NCI-H1694 treated with DMSO at 0.1 percent for 48 hours (cell line): Measurements from ENCODE around the gene FUT3.
"Not testable (repeated sequence)": the region's sequence is repeated elsewhere in the genome, so short reads cannot be mapped to it uniquely, and the experiment has no call there.

Experiments used
- DNase-seq: peaks from one replicate; lab custom pipeline; 2025; lab: John Stamatoyannopoulos, UW

FUT3 gene

DNA sequence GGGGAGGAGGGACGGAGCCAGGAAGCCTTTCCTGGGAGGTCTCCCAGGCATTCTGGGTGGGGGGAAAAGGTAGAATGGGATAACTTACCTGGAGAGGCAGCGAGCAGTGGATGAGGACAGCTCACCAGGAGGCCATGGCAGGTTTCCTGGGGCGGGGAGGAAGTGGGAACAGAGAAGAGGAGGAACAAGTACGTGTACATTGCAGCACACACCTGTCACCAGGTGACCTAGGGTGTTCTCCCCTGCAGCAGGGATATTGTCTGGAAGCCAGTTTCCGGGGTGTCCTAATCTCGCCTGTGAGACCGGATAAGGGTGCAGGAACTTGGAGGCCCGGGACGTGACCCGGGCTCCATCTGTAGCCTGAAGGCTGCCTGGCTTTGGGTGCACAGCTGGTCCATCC lies at the start of gene FUT3:
Gene FUT3 (minus strand): TSS at position 148 of the 400 bp plus-strand sequence.
- no peak for DNase-seq

DNA sequence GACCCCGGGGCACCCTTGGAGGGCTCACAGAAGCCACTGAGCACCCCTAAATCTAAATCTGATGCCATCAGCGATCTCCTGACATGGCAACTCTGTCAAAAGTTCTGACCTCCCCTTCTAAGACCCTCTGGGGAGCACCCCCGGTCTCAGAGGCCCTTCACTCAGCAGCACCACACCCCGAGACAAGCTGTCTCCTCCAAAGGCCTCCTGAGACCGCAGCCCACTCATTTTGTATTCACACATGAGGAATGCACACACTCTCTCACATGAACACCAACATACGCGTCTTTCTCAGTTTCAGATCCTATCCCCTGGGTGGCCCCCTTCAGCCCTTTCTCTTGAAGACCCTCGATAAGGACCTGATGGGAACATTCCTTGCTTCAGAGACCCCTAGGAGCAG lies 49.7 kb upstream of the FUT3 start:
- DNase-seq, result no peak

DNA sequence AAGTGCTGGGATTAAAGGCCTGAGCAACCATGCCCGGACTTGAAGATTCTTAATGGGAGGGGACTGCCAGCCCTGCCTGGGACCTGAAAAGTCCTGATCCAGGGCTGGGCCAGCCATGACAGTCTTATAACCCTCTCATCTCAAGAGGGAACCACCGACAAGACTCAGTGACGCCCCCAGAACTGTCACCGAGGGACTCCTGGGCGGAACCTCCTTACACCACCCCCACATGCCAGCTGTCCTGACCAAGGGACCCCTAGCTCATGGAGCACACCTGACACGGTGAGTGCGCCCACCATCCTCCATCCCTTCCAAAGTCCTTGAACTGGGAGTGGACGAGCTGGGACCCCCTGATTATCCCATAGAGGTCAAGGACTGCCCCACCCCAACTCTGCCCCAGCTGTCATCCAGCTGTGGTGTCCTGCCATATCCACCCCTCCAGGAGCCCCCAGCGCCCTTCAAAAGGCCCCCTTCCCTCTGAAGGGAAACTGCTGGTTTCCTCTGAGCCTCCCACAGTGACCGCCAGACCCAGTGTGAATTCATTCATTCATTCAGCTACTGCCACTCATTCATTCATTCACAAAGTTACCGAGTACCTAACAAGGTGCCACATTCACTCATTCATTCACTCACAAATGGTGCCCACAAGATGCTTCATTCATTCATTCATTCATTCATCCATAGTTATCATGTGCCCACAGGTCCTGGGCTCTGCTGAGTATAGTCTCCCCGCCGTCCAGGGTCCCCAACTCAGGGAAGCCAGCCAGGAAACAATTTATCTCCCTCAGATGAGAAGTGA lies 48.7 kb upstream of the FUT3 start:
- no peak for DNase-seq

DNA sequence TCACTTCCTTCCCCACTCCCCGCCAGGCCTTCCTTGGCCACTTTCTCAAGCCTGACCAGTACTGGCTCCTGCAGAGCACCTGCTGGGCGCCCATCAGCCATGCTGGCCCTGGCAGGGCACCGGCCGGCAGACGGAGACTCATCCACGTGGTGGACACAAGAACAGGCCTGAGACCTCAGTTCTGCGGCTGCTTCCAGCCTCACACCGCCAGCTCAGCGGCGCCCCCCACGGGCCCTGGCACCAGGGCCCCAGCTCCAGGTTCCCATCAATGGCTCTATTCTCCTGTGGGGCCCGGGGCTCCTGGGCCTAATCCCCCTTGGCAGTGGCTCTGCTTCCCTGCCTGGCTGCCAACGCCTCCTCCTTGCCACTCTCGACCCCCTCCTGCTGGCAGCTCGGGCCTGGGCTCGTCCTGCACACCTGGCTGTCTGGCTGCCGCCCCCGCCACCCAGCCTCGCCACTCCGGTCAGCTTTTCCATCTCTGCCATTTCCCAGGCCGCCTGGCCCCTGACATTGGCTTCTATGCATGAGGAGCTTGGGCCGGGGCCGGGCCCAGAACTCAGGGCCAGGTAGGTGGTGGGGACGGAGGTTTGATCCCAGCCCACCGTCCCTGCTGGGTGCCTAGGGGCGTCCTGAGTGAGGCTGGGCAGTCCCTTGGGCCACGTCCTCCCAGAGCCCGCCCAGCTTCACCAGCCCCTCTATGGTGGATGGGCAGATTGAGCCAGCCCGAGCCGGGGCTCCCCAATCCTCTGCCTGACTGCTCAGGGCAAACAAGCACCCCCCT lies 46.1 kb upstream of the FUT3 start:
- no peak for DNase-seq

DNA sequence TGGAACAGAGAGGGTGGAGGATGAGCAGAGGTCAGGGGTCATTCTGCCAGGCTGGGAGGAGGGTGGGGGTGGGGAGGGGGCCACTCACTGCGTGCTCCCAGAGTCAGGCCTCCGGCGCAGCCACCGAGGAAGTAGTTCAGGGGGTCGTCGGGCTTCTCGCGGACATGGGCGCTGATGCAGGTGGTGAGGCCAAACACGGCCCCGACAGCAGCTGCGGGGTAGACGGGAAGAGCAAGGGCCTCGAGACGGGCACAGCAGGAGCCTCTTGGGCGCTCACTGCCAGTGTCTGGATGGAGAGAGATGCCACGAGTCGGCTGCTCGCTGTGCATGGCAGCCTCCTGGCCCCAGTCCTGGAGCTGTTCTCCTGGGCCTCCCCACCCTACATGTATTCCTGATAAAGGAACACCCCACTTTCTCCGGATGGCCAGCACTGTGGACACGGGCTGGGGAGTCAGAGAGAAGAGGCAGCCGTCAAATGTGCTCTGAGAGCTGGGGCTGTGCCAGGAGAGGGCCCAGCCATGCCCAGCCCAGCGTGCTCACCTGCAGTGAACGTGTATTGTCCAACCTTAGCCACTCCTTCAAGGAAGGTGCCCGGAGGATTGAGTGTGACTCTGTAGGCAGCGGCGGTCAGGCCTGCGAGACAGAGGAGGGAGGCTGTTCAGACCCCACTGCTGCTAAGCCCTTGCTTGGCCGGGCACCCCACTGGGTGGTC lies 45.3 kb upstream of the FUT3 start:
- DNase-seq, result no peak

DNA sequence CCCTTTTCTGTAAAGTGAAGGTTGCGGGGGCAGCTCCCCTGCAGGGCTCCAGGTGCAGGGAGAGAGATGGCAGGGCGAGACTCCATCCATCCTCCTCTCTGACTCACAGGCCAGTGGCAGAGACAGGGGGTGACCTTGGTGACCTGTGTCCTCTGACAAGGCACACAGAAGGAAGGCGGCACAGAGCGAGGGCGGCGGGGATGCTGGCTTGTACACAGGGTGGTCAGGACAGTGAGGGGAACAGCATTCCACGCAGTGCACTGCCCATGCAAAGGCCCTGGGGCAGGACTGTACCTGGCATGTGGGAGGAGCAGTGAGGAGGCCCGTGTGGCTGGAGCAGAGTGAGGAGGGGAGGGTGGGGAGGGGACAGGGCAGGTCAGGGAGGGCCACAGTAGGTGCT lies 44.6 kb upstream of the FUT3 start:
- no peak for DNase-seq

DNA sequence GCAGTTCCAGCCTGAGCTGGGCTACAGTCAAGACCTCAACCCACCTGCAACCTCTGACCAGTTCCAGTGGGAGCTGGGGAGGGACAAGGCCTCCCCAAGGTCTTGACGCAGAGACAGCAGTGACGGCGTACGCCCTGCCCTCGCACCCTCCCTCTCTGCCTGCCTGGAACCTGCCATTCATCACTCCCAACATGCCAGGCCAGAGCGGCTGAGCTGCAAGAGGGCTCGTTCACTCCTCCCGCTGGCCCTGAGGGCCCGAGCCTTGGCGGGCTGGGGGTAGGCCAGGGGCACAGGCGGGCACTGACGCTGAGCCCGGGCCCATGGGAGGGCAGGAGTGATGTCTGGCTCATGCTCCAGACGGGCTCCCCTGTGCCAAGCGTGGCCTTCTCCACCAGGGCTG lies 44.2 kb upstream of the FUT3 start:
- no peak for DNase-seq

DNA sequence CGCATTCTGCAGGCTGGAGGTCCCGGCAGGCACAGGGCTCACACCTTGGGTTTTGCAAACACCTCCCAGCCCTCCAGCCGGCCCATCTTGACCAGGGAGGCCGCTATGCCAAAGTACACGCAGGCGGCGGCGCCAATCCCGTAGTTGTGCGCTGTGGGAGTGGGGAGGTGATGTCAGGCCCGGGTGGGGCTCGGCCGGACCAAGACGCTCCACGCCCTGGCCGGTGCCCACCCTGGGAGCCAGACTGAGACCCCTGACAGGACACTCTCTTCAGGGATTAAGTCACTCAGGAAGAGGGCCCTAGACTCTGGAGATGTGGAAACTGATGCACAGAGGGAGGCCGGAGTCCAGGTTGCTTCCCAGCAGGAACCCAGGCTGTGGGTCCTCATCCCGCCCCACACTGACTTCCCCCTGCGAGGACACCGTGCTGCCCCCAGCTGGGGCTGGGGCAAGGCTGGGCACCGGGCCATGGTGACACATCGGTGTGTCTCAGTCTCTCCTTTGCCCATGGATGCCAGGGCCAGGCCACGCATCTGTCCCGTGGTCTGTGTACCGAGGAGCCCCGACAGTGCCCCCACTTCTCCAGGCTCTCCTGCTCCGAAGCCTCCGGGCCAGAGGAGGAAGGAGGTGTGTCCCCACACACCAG lies 43.6 kb upstream of the FUT3 start:
- no peak for DNase-seq

DNA sequence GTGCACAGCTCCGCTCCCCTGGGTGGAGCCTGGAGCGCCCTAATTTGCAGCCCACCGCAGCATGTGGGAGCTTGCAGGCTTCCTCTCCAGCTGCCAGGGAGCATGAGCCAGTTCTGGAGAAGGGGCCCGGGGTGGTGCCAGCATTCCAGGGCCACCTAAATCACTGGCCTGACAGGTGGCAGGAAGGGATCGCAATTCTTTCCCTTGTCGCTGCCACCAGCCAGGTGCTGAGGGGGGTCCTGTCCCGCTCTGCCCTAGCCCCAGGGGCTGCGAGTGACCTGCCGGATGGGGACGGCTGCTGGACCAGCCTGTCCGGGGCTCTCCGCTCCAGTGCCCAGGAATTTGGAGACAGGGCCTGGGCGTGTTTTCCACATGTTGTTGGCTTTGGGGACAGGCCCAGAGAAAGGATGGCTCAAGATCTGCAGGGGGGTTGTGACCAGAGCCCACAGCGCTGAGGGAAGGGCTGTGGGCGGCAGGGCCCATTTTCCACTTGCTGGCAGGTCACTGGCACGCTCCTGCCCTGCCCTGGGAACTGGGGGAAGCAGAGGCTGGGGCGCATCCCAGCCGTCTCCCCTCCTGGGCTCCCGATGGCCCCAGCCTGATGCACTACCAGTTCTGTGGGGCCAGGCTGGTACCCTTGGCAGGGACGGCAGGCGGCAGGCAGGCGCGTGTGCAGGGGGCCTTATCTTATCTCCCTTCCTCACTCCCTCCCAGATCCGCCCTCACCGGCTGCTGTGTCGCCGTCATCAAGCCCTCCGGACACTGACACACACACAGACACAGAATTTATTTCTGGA lies 42.9 kb upstream of the FUT3 start:
- no peak for DNase-seq

DNA sequence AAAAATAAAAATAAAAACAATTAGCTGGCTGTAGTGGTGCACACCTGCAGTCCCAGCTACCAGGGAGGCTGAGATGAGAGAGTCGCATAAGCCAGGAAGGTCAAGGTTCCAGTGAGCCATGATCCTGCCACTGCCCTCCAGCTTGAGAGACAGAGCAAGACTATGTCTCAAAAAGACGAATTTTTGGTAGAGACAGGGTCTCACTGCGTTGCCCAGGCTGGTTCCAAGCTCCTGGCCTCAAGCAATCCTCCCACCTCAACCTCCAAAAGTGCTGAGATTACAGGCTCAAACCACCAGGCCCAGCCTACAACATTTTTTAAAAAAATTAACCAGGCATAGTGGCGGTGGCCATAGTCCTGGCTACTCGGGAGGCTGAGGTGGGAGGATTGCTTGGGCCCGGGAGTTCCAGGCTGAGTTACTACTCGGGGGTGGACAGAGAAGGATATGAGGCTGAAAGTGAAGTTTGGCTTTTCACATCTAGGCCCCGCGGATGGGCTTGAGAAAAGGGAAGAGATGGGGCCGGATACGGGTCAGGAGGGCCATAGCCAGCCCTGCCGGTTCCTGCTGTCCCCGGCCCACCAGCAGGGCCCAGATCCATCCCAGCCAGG lies 42.2 kb upstream of the FUT3 start:
- DNase-seq, result no peak

DNA sequence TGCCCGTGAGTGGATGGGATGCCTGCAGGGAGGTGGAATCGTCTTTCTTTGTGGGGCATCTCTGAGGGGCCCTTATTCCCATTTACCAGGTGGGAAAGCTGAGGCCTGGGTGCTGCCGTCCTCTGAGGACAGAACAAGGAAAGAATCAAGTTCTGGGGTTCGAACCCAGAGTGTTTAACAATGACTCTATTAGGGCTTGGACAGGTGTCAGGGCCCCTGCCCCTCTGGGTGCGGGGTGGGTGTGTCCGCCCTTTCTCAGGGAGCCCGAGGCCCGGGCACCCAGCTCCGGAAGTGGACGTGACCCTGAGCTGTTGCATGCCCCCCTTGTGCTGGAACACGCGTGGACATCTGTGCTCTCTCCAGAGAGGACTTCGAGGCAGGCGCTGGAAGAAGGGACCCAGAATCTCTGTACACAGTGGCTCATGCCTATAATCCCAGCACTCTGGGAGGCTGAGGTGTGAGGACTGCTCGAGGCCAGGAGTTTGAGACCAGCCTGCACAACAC lies 41.6 kb upstream of the FUT3 start:
- DNase-seq, result no peak

DNA sequence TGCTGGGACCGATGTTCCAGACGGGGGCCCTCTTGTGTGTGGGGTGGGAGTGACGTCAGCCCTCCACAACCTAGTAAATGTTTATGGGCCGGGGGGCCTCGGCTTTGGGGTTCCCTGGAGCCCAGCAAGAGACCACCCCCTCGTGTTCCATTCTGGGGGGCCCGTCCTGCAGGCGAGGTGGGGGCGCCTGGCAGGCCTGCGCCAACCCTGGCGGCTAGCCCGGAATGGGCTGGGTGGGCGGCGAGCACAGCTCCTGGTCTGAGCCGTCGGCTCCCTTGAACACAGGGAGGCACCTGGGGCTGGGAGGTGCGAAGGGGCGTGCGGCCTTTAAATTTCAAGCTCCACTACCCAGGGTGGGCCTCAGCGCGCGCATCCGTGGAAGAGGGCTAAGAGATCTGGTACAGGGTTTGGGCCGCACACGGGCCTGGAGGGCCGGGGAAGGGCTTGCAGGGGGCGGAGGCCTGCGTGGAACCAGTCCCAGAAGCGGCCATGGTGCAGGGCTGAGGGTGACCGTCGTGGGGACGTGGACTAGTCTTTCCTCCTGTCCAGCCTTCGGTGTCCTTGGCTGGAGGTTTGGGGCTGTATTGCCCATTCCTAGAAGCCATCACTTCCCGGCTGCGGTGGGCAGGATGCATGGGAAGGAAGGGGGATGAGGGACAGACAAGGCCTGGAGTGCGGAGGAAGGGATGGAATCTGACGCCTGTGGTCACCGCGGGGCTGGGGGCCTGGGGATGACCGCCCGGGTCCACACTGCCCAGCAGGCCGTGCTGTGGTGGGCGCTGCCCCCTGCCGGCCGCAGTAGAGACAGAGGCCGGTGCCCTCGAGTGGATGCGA lies 40.9 kb upstream of the FUT3 start:
- DNase-seq, result no peak

DNA sequence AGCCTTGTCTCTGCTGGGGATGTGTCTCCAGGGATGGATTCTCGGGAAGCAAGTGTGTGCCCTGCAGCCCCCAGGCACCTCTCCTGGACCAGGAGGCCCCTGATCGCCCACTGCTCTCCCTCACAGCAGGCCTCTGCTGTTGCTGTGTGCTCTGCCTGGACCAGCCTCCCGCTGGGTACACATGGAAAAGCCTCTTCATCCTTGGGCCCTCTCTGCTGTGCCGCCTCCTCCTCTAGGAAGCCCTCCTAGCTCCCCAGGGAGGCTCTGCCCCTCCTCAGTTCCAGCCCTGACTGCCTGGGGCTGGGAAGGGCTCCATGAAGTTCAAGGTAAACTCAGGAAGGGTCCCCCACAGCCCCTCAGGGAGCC lies 40.3 kb upstream of the FUT3 start:
- DNase-seq, result no peak

DNA sequence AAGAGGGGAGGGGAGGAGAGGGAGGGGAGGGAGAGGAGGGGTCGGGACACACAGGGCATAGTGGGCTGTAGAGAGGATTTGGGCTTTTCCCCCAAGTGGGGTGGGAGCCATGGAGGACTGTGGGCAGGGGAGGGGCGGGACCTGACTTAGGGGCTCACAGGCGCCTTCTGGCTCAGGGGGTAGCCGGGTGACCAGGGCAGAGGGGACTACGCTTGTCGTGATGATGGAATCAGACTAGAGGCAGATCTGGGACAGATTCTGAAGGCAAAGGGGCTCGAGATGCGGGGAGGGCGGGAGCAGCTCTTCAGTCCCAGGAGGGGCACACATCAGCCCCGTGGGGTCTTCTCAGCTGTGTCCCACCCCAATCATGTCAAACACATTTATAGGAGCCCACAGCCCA lies 38.9 kb upstream of the FUT3 start:
- no peak for DNase-seq

DNA sequence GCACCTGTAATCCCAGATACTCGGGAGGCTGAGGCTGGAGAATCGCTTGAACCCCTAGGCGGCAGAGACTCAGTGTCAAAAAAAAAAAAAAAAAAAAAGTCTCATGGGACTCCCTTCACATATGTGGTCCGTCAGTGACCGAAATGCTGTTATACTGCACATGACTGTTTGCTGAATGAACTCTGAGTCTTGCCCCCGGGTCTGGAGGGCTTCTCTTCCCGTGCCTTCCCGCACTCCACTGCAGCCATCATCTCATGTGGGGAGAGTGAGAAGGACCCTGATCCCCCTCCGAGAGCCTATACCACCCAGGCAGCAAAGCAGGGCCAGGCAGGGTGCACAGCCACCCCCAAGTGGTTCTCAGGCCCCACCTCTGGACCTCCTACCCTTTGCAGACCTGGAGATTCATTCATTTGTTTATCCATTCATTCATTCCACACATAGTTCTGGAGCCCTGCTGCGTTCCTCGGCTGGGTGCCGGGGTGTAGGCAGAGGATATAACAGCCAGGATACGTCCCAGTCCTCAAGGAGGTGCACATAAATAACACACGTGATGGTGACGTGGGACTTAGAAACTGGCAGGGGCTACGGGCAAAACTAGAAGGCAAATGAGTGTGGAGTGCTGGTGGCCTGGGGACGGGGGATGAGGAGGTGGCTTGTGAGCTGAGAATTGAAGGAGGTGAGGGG lies 38.2 kb upstream of the FUT3 start:
- no peak for DNase-seq

DNA sequence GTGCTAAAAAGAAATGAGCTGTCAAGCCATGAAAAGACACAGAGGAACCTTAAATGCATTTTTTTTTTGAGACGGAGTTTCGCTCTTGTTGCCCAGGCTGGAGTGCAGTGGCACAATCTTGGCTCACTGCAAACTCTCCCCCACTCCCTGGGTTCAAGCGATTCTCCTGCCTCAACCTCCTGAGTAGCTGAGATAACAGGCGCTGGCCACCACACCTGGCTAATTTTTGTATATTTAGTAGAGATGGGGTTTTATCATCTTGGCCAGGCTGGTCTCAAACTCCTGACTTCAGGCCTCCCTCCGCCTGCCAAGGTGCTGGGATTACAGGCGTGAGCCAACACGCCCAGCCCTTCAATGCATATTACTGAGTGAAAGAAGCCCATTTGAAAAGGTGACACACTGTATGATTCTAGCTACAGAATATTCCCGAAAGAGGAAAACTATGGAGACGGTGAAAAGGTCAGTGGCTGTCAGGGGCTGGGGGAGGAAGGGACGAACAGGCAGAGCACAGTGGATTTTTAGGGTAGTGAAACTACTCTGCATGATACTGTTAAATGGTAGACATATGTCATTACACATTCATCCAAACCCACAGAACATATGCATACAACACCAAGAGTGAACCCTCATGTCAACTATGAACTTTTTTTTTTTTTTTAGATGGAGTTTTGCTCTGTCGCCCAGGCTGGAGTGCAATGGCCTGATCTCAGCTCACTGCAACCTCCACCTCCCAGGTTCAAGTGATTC lies 33.0 kb upstream of the FUT3 start:
- not testable (repeated sequence) for DNase-seq

DNA sequence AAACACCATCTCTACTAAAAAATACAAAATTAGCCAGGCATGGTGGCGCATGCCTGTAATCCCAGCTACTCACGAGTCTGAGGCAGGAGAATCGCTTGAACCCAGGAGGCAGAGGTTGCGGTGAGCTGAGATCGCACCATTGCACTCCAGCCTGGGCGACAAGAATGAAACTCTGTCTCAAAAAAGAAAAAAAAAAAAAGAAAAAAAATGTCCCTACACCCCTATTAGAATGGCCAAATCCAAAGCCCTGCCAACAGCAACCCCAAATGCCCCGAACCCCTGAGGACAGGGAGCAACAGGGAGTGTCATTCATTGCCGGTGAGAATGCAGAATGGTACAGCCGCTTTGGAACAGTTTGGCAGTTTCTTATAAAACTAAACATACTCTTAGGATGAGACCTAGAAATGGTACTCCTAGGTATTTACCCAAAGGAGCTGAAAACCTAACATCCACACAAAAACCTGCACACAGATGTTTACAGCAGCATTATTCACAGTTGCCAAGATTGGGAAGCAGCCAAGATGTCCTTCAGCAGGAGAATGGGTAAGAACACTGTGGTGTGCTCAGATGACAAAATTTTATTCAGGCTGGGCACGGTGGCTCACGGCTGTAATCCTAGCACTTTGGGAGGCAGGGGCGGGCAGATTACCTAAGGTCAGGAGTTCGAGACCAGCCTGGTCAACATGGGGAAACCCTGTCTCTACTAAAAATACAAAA lies 32.1 kb upstream of the FUT3 start:
- not testable (repeated sequence) for DNase-seq

DNA sequence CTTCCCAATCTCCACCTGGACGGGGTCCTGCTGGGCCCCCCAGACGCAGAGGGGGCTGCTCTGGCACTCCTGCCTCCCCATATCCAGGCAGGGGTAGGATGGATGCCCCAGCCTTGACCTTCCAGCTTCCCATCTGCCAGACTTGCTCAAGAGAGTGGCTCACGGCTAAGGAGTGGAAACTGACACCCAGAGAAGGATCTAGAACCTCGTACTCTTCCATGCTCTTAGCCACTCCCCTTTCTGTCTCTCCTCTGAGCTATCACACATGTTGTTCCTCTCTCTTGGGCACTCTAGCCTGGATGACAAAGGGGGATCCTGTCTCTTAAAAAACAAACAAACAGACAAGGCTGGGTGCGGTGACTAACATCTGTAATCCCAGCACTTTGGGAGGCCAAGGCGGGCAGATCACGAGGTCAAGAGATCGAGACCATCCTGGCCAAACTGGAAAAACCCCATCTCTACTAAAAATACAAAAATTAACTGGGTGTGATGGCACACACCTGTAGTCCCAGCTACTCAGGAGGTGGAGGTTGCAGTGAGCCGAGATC lies 31.2 kb upstream of the FUT3 start:
- DNase-seq, result no peak
